Panc1 (cell line): ENCODE measurements around the gene KCNE5. TPM values are rescaled to one million over a fixed set of nuclear protein-coding genes. Genes with fewer than 3 reads are reported as not detected.
"Not testable (repeated sequence)": the region's sequence is repeated elsewhere in the genome, so short reads cannot be mapped to it uniquely, and the experiment has no call there.

ENCODE experiments used
- ATAC-seq: fragments of 200-7000 bp; cut with Tn5 transposase; 2 replicates; pipeline ENCODE4 v1.9.1; 2020; ENCODE audit warnings: mild to moderate bottlenecking, moderate library complexity
- BruUV-seq: library from RNA; stranded (reverse); fragments of 400-500 nt; replicated peaks from 2 replicates; lab custom pipeline; 2021; lab: Mats Ljungman, UMichigan
- CTCF ChIA-PET: fragments of 300-600 bp; sonication (Branson Sonifier 250); formaldehyde crosslinking; loops from one replicate; lab custom pipeline; 2022; ENCODE audit warnings: antibody characterized with exemption; lab: Charles Lee
- POLR2A ChIA-PET: fragments of 300-600 bp; sonication (Branson Sonifier 250); formaldehyde crosslinking; loops from one replicate; lab custom pipeline; 2022; ENCODE audit warnings: antibody characterized with exemption; lab: Charles Lee
- DNase-seq: peaks from one replicate; pipeline ENCODE4 v3.0.0-alpha.2; 2010; ENCODE audit warnings: low read depth, low spot score
- H3K27ac ChIP-seq: 2 replicates; pipeline ENCODE4 v1.5.1; 2011; ENCODE audit warnings: mild to moderate bottlenecking, low read length, inconsistent platforms
- H3K27me3 ChIP-seq: fragments of 200-500 bp; sonication (Bioruptor generic); 2 replicates; pipeline ENCODE4 v1.6.0; 2014; ENCODE audit warnings: low read length, inconsistent platforms; ENCODE audit not compliant: control insufficient read depth, insufficient read depth
- H3K36me3 ChIP-seq: fragments of 200-500 bp; sonication (Bioruptor generic); 2 replicates; pipeline ENCODE4 v1.5.1; 2014; ENCODE audit warnings: inconsistent platforms, mild to moderate bottlenecking, low read length, moderate library complexity; ENCODE audit not compliant: control insufficient read depth, insufficient read depth
- H3K4me1 ChIP-seq: 2 replicates; pipeline ENCODE4 v1.5.1; 2011; ENCODE audit warnings: inconsistent platforms, mild to moderate bottlenecking, low read length, moderate library complexity; ENCODE audit not compliant: control insufficient read depth, insufficient read depth
- H3K4me3 ChIP-seq, 2 experiments: 2 replicates each; pipeline ENCODE4 v1.5.1; 2011 to 2012; ENCODE audit warnings: low read depth in 2 of 2, low read length in 2 of 2, mild to moderate bottlenecking in 2 of 2, inconsistent platforms in 1 of 2, moderate library complexity in 1 of 2
- H3K9me3 ChIP-seq: fragments of 200-500 bp; sonication (Bioruptor generic); 2 replicates; pipeline ENCODE4 v1.5.1; 2014; ENCODE audit warnings: low read depth, mild to moderate bottlenecking, inconsistent platforms, low read length, moderate library complexity; ENCODE audit not compliant: control insufficient read depth, insufficient read depth
- CTCF ChIP-seq: fragments of 450-650 bp; IDR thresholded peaks from 2 replicates; pipeline ENCODE4 v1.5.1; 2017; ENCODE audit warnings: mild to moderate bottlenecking
- POLR2AphosphoS5 ChIP-seq: IDR thresholded peaks from 2 replicates; pipeline ENCODE4 v1.6.1; 2012; ENCODE audit warnings: mild to moderate bottlenecking, low read depth, low read length, moderate library complexity
- REST ChIP-seq, 2 experiments: IDR thresholded peaks; 2 replicates each; pipeline ENCODE4 v1.6.1; 2011 to 2012; ENCODE audit warnings: low read depth in 2 of 2, control low read depth in 1 of 2, low read length in 1 of 2, mild to moderate bottlenecking in 1 of 2, moderate library complexity in 1 of 2; ENCODE audit not compliant: insufficient read depth in 1 of 2
- SIN3A ChIP-seq: IDR thresholded peaks from 2 replicates; pipeline ENCODE4 v1.6.1; 2012; ENCODE audit warnings: low read depth, mild to moderate bottlenecking, low read length, moderate library complexity, borderline replicate concordance; ENCODE audit not compliant: insufficient read depth
- TCF7L2 ChIP-seq: IDR thresholded peaks from 2 replicates; pipeline ENCODE4 v1.6.1; 2011; ENCODE audit warnings: mild to moderate bottlenecking, low read depth, low read length, inconsistent platforms
- in situ Hi-C: cut with HindIII; loops from 2 replicates; pipeline ENCODE4 v1.10.0; 2016; ENCODE audit warnings: low sequenced_read_pairs, low pct_unique_long_range_greater_than_20kb
- intact Hi-C: fragments of 100-400 bp; cut with micrococcal nuclease; formaldehyde crosslinking; loops from one replicate; pipeline ENCODE4 v1.10.0; 2022; ENCODE audit not compliant: unreplicated experiment
- total RNA-seq: library from RNA; stranded (reverse); gene quantifications from one replicate; pipeline ENCODE4 v1.2.1, GENCODE V29; 2021; ENCODE audit not compliant: unreplicated experiment

KCNE5 gene
- total RNA-seq, 1 experiment from 2014 or later, result 0.13 TPM

GRCh38 chrX:109637477-109637876 is 12.5 kb upstream of the KCNE5 start:
- H3K36me3 ChIP-seq, CTCF ChIA-PET, in situ Hi-C loops, intact Hi-C loops, POLR2A ChIA-PET, H3K9me3 ChIP-seq, DNase-seq, ATAC-seq, H3K27me3 ChIP-seq, H3K4me3 ChIP-seq, H3K27ac ChIP-seq, BruUV-seq, H3K4me1 ChIP-seq: not testable (repeated sequence)

DNA sequence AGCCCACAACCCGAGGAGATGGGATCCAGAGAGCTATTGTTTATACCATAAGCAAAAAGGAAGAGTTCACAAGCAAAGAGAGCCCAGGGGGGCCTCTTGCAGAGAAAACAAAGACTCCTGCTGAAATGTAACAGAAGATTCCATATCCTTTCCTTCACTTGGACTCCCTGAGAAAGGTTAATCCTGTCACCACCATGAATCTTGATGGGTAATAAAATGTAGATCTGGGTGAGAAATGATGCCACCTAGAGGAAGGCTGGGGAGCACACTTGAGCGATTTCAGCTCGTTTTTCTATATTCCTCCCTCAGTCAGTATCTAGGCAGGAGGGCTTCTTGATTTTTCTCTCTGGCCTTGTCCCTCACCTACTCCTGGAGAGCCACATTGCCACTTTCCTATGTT is 10.2 kb upstream of the KCNE5 start:
- POLR2A ChIA-PET, result no interaction called here
- Histone ChIP-seq H3K27me3 (no peaks in the 10 kb centered on the region), H3K4me1 (no peaks in the 10 kb centered on the region), H3K9me3 (no peaks in the 10 kb centered on the region), H3K36me3 (no peaks in the 10 kb centered on the region), H3K4me3 (no peak overlapping the region), H3K27ac (no peak overlapping the region)
- intact Hi-C loops, result no loop called here
- ATAC-seq, result peak; percentile 56; the same call in 1 of the 2 replicates
- CTCF ChIA-PET, result interaction anchor here (1.2 to 1.9 kb wide), 2 partner anchors 150 to 151 kb away, joined by 4 to 8 read pairs; no protein-coding TSS in a partner anchor
- peak; percentile 74 for TF ChIP-seq CTCF
- TF ChIP-seq TCF7L2, result no peak
- no TSS peak for BruUV-seq
- in situ Hi-C loops, result no loop called here
- DNase-seq, result peak; percentile 17

GRCh38 chrX:109632906-109633504 is 8.0 kb upstream of the KCNE5 start:
- intact Hi-C loops, result loop anchor here (1.0 kb wide), 1 partner anchor 147 kb away; no protein-coding TSS in a partner anchor
- in situ Hi-C loops, result no loop called here
- TF ChIP-seq REST (IDR thresholded peaks at IDR 0.05; ENCODE audit: insufficient read depth in 1 of 2, low read depth in 2 of 2, low read length in 1 of 2) (no peak), CTCF (peak; percentile 60; the same call in 1 of the 2 replicates), POLR2AphosphoS5 (no peak), TCF7L2 (no peak), SIN3A (no peak)
- H3K36me3 ChIP-seq, result no peaks in the 10 kb centered on the region
- no TSS peak for BruUV-seq
- H3K4me1 ChIP-seq, result no peaks in the 10 kb centered on the region
- ATAC-seq (no peak), DNase-seq (no peak)
- no peak overlapping the region for H3K4me3 ChIP-seq
- CTCF ChIA-PET, result interaction anchor here (1.9 kb wide), 1 partner anchor 147 kb away, joined by 4 read pairs; no protein-coding TSS in a partner anchor
- H3K27me3 ChIP-seq, result no peaks in the 10 kb centered on the region
- H3K9me3 ChIP-seq, result no peaks in the 10 kb centered on the region
- POLR2A ChIA-PET, result no interaction called here
- H3K27ac ChIP-seq, result no peak overlapping the region
